ENCODE measurements around the gene ACAP3.

DNA sequence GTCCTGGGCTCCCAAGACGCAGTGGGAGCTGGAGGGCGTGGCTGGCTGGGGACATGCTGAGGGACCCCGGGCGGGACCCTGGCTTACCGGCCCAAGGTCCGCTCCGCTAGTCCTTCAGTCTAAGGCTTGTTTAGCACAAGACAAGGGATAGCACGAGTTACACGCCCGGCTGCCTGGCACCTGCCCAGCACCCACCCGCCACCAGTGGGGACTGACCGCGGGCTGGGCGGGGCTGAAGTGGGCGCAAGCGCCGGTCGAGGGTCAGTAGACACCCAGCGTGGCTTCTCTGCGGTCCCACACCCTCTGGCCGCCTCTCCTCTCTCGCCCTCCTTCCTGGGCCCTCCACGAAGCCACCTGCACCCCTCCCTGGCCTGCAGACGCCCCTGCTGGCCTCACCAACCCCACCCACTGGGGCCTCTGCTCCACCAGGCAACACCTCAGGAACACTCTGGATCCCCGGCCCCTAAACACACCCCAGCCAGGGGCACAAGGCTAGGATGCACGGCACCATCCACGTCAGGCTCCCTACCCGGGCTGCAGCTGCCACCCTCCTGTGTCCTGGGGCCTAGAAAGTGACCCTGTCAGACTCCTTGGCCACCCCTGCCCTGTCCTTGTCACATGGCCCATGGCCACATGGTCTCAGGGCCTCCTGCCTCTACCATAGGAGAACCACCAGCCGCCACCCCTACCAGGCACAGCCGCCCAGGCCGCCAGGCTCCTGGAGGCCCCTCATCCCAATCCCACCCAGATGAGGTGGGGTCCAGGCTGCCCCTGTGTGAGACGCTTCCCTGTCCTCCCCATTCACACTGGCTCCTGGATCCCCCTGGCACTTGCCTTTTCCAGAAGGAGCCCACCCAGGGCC, 29.4 kb upstream of the ACAP3 start:
- TF ChIP-seq EZH2 (IDR thresholded peaks at IDR 0.05; ENCODE audit: borderline replicate concordance, low read depth, low read length, poor library complexity, severe bottlenecking), result no peak
- no peak for TF ChIP-seq CTCF (conservative IDR thresholded peaks at IDR 0.05; ENCODE audit: low read depth, low read length)
